ENCODE measurements around the gene MRRF.

GRCh38 chr9:122309861-122310260, 45.2 kb downstream of the MRRF start:
- TF ChIP-seq CTCF (IDR thresholded peaks at IDR 0.05) (no peak), POLR2A (IDR thresholded peaks at IDR 0.05) (no peak), EP300 (IDR thresholded peaks at IDR 0.05) (no peak)

All from tibial nerve (tissue), 4 donors.